SK-N-DZ (cell line): ENCODE results near the gene MCHR1. TPM values are rescaled to one million over a fixed set of nuclear protein-coding genes. Genes with fewer than 3 reads are reported as not detected.

ENCODE experiments used
- DNase-seq: peaks from one replicate; pipeline ENCODE4 v3.0.0-alpha.2; 2015; ENCODE audit warnings: low spot score
- polyA plus RNA-seq, 2 experiments: library from polyadenylated mRNA; depleted of rRNA; stranded (reverse); fragments of >200 nt; gene quantifications; 2 replicates each; pipeline ENCODE4 v1.2.3, GENCODE V29; 2014

The MCHR1 gene
- 4.7 and 5.7 TPM in 2 replicates for polyA plus RNA-seq (2014; cell fraction: cytosol; rRNA removed)
- 2.0 and 3.5 TPM in 2 replicates for polyA plus RNA-seq (2014; cell fraction: nucleus; rRNA removed)

DNA sequence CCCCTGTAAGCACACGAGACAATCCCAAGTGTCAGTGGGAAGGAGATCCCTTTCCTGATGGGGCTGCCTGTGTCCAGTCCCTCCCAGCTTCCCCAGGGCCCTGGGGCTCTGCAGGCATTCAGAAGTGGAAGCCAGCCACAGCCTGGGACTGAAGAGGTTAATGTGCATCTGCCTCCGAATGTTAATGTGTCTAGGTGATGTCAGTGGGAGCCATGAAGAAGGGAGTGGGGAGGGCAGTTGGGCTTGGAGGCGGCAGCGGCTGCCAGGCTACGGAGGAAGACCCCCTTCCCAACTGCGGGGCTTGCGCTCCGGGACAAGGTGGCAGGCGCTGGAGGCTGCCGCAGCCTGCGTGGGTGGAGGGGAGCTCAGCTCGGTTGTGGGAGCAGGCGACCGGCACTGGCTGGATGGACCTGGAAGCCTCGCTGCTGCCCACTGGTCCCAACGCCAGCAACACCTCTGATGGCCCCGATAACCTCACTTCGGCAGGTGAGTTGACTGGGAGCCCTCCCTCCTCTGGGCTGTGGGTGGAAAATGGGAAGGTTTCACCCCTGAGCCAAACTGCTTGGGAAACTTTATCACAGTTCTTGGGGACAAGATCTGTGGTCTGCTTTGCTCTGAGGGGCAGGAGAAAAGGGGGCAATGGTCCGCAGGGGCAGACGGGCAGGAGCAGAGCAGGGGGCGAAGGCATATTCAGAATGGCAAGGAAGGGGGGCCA, at the start of gene MCHR1:
MCHR1 (plus strand) TSS at position 236 of the 715 bp plus-strand sequence; CDS start at position 405, 169 bp downstream.
- peak; percentile 54 for DNase-seq

- DNase-seq, result no peak
Measured at GRCh38 chr22:40631925-40632324, 47.4 kb upstream of the MCHR1 start.

GRCh38 chr22:40633036-40633435, 46.2 kb upstream of the MCHR1 start:
- no peak for DNase-seq

DNA sequence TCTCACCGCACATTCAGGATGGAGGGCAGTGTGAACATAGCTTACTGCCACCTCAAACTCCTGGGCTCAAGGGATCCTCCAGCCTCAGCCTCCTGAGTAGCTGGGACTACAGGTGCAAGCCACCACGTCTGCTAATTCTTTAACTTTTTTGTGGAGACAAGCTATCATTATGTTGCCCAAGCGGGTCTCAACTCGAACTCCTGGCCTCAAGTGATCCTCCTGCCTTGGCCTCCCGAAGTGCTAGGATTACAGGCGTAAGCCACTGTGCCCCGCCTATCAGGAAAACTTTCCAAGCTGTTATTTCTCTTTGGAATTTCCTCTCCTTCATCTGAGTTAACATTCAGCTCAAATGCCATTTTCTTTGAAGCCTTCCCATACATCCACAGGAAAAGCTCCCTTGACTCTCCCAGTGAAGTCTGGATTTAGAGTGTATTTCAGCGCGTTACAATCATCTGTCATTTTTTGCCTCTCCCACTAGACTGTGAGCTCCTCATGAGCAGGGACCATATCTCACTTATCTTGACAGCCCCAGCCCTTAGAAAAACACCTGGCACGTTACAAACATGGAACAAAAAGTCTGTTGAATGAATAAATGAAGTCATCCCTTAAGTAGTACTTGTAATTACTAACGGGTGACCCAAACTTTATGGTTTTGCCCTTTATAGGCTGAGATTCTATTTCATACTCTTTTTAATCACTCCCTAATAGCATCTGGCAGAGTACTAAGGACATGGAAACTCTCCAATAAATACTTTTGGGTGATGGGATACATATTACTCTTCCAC, 45.0 kb upstream of the MCHR1 start:
- DNase-seq, result no peak

GRCh38 chr22:40635043-40635939, 44.0 kb upstream of the MCHR1 start:
- DNase-seq, result no peak

GRCh38 chr22:40635940-40636379, 43.3 kb upstream of the MCHR1 start:
- no peak for DNase-seq

GRCh38 chr22:40636380-40637182, 42.7 kb upstream of the MCHR1 start, which contains the start of gene MRTFA:
Gene MRTFA (minus strand): TSS chr22:40636719.
- DNase-seq, result peak; percentile 100

- DNase-seq, result no peak
Measured at GRCh38 chr22:40637183-40638150, 41.8 kb upstream of the MCHR1 start.

GRCh38 chr22:40638261-40638660, 41.0 kb upstream of the MCHR1 start:
- DNase-seq, result no peak

GRCh38 chr22:40641269-40641668, 38.0 kb upstream of the MCHR1 start:
- no peak for DNase-seq

GRCh38 chr22:40642316-40642715, 37.0 kb upstream of the MCHR1 start:
- no peak for DNase-seq

DNA sequence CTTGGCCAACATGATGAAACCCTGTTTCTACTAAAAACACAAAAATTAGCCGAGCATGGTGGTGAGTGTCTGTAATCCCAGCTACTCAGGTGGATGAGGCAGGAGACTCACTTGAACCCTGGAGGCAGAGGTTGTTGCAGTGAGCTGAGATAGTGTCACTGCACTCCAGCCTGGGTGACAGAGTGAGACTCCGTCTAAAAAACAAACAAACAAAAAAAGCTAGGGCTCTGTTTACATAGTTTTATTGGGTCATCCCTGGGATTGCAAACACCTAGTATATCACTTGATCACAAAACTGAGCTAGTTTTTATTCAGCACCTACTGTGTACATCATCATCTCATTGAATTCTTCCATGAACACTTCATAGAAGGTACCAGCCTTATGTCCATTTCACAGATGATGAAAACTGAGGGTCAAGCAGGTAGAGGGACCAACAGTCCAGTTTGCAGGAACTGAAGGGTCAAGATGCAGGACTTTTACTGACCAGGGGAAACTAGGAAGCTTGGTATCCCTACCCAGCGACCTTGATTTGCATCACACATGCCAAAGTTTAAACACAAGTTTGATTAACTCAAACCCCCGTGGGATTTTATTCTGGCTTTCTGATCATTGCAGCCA, 33.6 kb upstream of the MCHR1 start:
- no peak for DNase-seq

- DNase-seq, result no peak
Measured at GRCh38 chr22:40648386-40648785, 30.9 kb upstream of the MCHR1 start.

DNA sequence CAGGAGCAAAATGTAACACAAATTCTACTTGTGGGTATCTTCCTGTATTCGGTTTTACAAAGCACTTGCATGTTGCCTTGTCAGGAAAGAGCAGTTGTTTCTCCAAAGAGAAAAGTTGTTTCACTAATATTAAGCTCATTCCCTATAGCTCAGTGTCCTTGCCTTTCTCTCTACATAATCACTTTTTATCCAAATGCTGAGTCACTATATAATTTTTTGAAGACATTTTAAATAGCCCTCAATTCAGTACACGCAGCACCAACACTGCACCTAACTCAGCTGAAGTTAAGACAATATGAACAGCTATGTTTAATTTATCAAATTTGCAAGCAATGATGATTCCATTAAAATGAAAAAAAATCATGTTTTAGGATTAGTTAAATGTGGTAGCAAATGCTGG, 28.2 kb upstream of the MCHR1 start:
- DNase-seq, result no peak

GRCh38 chr22:40651563-40652501, 27.5 kb upstream of the MCHR1 start:
- peak; percentile 96 for DNase-seq

GRCh38 chr22:40653361-40653760, 25.9 kb upstream of the MCHR1 start:
- no peak for DNase-seq

- DNase-seq, result peak; percentile 57
Measured at GRCh38 chr22:40654522-40655167, 24.6 kb upstream of the MCHR1 start.
